ENCODE data around the gene SBNO1.
A peak's percentile ranks its signal among the peaks of the same experiment; 100 is the strongest.

The SBNO1 gene

GRCh38 chr12:123283461-123283860 lies 81.2 kb downstream of the SBNO1 start:
- H3K4me3 Mint-ChIP-seq = no peak overlapping the region
- H3K27me3 Mint-ChIP-seq (ENCODE audit: low read depth) = no peaks in the 10 kb centered on the region
- peaks cover under 1% of the 10 kb centered on the region for H3K4me1 Mint-ChIP-seq (ENCODE audit: low read depth)
- no peaks in the 10 kb centered on the region for H3K9me3 Mint-ChIP-seq
- H3K27ac Mint-ChIP-seq = no peak overlapping the region
- H3K36me3 Mint-ChIP-seq (ENCODE audit: low read depth) = no peaks in the 10 kb centered on the region

DNA sequence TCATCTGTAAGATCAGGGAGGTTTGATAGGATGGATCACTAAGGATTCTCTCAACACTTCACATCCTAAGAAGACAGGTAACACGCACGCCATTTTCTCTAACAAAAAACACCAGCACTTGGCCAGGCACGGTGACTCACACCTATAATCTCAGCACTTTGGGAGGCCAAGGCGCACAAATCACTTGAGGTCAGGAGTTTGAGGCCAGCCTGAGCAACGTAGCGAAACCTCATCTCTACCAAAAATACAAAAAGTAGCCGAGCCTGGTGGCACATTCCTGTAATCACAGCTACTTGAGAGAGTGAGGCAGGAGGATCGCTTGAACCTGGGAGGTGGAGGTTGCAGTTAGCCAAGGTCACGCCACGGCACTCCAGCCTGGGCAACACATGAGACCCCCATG lies 82.5 kb downstream of the SBNO1 start:
- Mint-ChIP-seq H3K27ac (no peak overlapping the region), H3K4me1 (ENCODE audit: low read depth) (peaks cover 6% of the 10 kb centered on the region), H3K27me3 (ENCODE audit: low read depth) (no peaks in the 10 kb centered on the region), H3K9me3 (no peaks in the 10 kb centered on the region), H3K36me3 (ENCODE audit: low read depth) (no peaks in the 10 kb centered on the region), H3K4me3 (no peak overlapping the region)

DNA sequence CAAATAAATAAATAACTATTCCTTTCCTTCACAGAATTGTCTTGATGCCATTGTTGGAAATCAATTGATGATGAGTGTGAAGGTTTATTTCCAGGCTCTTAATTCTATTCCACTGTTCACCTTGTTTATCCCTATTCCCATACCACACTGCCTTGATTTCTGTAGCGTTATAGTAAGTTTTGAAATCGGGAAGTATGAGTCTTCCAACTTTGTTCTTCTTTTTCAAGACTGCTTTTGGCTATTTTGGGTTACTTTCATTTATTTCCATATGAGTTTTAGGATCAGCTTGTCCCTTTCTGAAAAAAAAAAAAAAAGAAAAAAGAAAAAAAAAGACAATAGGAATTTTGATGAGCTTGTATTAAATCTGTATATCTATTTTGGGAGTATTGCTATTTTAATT lies 83.7 kb downstream of the SBNO1 start:
- Mint-ChIP-seq H3K9me3 (no peaks in the 10 kb centered on the region), H3K4me1 (ENCODE audit: low read depth) (peaks cover 6% of the 10 kb centered on the region), H3K4me3 (no peak overlapping the region), H3K27me3 (ENCODE audit: low read depth) (no peaks in the 10 kb centered on the region), H3K27ac (no peak overlapping the region), H3K36me3 (ENCODE audit: low read depth) (no peaks in the 10 kb centered on the region)

DNA sequence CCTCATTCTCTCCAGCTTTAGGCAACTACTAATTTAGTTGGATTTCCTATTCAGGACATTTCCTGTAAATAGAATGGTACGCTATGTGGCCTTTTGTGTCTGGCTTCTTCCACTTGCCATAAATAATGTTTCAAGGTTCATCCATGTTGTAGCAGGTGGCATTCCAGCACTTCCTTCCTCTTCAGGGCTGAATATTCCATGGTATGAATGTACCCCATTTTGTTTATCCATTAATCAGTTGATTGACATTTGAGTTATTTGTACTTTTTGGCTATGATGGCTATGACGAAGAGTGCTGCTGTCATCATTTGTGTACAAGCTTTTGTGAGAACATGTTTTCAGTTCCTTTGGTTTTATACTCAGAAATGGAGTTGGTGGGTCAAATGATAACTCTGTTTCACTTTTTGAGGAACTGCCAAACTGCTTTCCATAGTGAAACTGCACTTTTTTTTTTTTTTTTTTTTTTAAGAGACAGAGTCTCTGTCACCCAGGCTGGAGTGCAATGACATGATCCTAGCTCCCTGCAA lies 86.5 kb downstream of the SBNO1 start:
- H3K9me3 Mint-ChIP-seq = no peaks in the 10 kb centered on the region
- H3K27ac Mint-ChIP-seq = peak overlapping the region; percentile 85
- H3K4me3 Mint-ChIP-seq = peak overlapping the region; percentile 2
- H3K27me3 Mint-ChIP-seq (ENCODE audit: low read depth) = no peaks in the 10 kb centered on the region
- no peaks in the 10 kb centered on the region for H3K36me3 Mint-ChIP-seq (ENCODE audit: low read depth)
- peaks cover 8% of the 10 kb centered on the region for H3K4me1 Mint-ChIP-seq (ENCODE audit: low read depth)

GRCh38 chr12:123273166-123273565 lies 91.5 kb downstream of the SBNO1 start:
- Mint-ChIP-seq H3K27ac (no peak overlapping the region), H3K4me3 (peak overlapping the region; percentile 28), H3K9me3 (no peaks in the 10 kb centered on the region), H3K36me3 (ENCODE audit: low read depth) (no peaks in the 10 kb centered on the region), H3K27me3 (ENCODE audit: low read depth) (no peaks in the 10 kb centered on the region), H3K4me1 (ENCODE audit: low read depth) (peaks cover 20% of the 10 kb centered on the region)

GRCh38 chr12:123271001-123271668 lies 93.5 kb downstream of the SBNO1 start:
- Mint-ChIP-seq H3K9me3 (no peaks in the 10 kb centered on the region), H3K27me3 (ENCODE audit: low read depth) (no peaks in the 10 kb centered on the region), H3K4me3 (no peak overlapping the region), H3K4me1 (ENCODE audit: low read depth) (peaks cover 18% of the 10 kb centered on the region), H3K36me3 (ENCODE audit: low read depth) (no peaks in the 10 kb centered on the region), H3K27ac (no peak overlapping the region)

- Mint-ChIP-seq H3K27me3 (ENCODE audit: low read depth) (no peaks in the 10 kb centered on the region), H3K27ac (peak overlapping the region; percentile 71), H3K4me1 (ENCODE audit: low read depth) (peaks cover 18% of the 10 kb centered on the region), H3K4me3 (peak overlapping the region; percentile 80), H3K9me3 (no peaks in the 10 kb centered on the region), H3K36me3 (ENCODE audit: low read depth) (no peaks in the 10 kb centered on the region)
These were observed 94.2 kb downstream of the SBNO1 start for GRCh38 chr12:123270214-123271000.

DNA sequence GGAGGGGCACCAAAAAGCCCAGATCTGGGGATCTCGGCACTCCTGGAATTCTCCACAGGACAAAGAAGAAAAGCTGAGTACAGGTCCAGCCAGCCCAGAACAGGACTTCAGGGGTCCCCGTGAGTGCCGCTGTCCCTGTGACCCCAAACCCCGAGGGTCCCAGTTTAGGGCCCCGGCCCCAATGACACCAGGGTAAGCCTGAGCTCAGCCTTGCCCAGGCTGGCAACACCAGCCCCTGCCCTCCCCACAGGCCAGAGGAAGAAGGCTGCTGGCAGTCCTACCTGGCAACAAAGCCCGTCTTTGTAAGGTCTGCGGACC lies 94.8 kb downstream of the SBNO1 start:
- H3K36me3 Mint-ChIP-seq (ENCODE audit: low read depth) = no peaks in the 10 kb centered on the region
- H3K27ac Mint-ChIP-seq = peak overlapping the region; percentile 71
- H3K9me3 Mint-ChIP-seq = no peaks in the 10 kb centered on the region
- peaks cover 18% of the 10 kb centered on the region for H3K4me1 Mint-ChIP-seq (ENCODE audit: low read depth)
- peak overlapping the region; percentile 80 for H3K4me3 Mint-ChIP-seq
- H3K27me3 Mint-ChIP-seq (ENCODE audit: low read depth) = no peaks in the 10 kb centered on the region

DNA sequence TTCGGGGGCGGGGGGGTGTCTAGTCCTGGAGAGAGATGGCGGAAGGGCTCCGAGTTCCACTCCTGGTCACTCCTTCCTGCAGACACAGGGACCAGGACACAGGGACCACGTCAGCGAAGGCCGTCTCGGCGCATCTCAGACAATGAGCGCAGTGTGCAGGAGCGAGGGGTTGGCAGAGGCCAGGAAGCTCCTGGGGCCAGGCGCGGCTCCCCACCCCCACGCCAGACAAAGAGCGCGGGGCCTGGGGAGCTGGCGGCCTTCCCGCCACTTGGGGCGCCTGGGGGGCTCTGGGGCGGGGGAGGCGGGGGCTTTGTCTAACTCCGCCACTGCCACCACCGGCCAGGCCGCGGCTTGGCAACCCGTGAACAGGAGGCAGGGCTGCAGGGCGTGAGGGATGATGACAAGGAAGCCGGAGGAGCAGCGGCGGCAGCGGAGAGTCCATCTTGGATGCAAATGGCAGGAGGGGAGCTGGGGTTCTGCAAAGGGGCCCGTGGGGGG lies 95.2 kb downstream of the SBNO1 start:
- Mint-ChIP-seq H3K4me3 (peak overlapping the region; percentile 80), H3K9me3 (no peaks in the 10 kb centered on the region), H3K27me3 (ENCODE audit: low read depth) (no peaks in the 10 kb centered on the region), H3K27ac (peak overlapping the region; percentile 57), H3K4me1 (ENCODE audit: low read depth) (peaks cover 18% of the 10 kb centered on the region), H3K36me3 (ENCODE audit: low read depth) (no peaks in the 10 kb centered on the region)

GRCh38 chr12:123268850-123269249 lies 95.8 kb downstream of the SBNO1 start:
- Mint-ChIP-seq H3K9me3 (no peaks in the 10 kb centered on the region), H3K4me1 (ENCODE audit: low read depth) (peaks cover 18% of the 10 kb centered on the region), H3K4me3 (peak overlapping the region; percentile 51), H3K27me3 (ENCODE audit: low read depth) (no peaks in the 10 kb centered on the region), H3K27ac (no peak overlapping the region), H3K36me3 (ENCODE audit: low read depth) (no peaks in the 10 kb centered on the region)

- H3K4me1 Mint-ChIP-seq (ENCODE audit: low read depth) = peaks cover 16% of the 10 kb centered on the region
- no peak overlapping the region for H3K27ac Mint-ChIP-seq
- no peaks in the 10 kb centered on the region for H3K9me3 Mint-ChIP-seq
- no peaks in the 10 kb centered on the region for H3K27me3 Mint-ChIP-seq (ENCODE audit: low read depth)
- H3K4me3 Mint-ChIP-seq = peak overlapping the region; percentile 42
- no peaks in the 10 kb centered on the region for H3K36me3 Mint-ChIP-seq (ENCODE audit: low read depth)
These were observed 96.4 kb downstream of the SBNO1 start for GRCh38 chr12:123267991-123268843.

- Mint-ChIP-seq H3K36me3 (ENCODE audit: low read depth) (no peaks in the 10 kb centered on the region), H3K9me3 (no peaks in the 10 kb centered on the region), H3K4me3 (no peak overlapping the region), H3K4me1 (ENCODE audit: low read depth) (peaks cover 14% of the 10 kb centered on the region), H3K27ac (no peak overlapping the region), H3K27me3 (ENCODE audit: low read depth) (no peaks in the 10 kb centered on the region)
These were observed 97.2 kb downstream of the SBNO1 start for GRCh38 chr12:123267335-123267920.

GRCh38 chr12:123266679-123267277 lies 97.9 kb downstream of the SBNO1 start:
- peaks cover 16% of the 10 kb centered on the region for H3K4me1 Mint-ChIP-seq (ENCODE audit: low read depth)
- H3K27me3 Mint-ChIP-seq (ENCODE audit: low read depth) = no peaks in the 10 kb centered on the region
- H3K27ac Mint-ChIP-seq = no peak overlapping the region
- no peak overlapping the region for H3K4me3 Mint-ChIP-seq
- H3K36me3 Mint-ChIP-seq (ENCODE audit: low read depth) = peaks cover 4% of the 10 kb centered on the region
- no peaks in the 10 kb centered on the region for H3K9me3 Mint-ChIP-seq

Measured in T-helper 1 cell treated with Interleukin-12 subunit alpha and Interleukin-12 subunit beta and Interleukin-4 antibody, amounts not matched to agents 30 μg/mL and 1 μg/mL, for 36 hours (primary cell).